ENCODE results near the gene CPB1. TPM values are rescaled to one million over a fixed set of nuclear protein-coding genes. Genes with fewer than 3 reads are reported as not detected.

Gene CPB1
- total and polyA plus RNA-seq, 2 of the 8 experiments (the other 6 are each of a cell fraction or from before 2014, with no cell fraction given), result not detected

GRCh38 chr3:148796799-148797198 lies 30.8 kb upstream of the CPB1 start (continued):
- TF ChIP-seq CHD7 (IDR thresholded peaks at IDR 0.05; ENCODE audit: insufficient replicate concordance, low read length) (no peak), CEBPB (IDR thresholded peaks at IDR 0.05; ENCODE audit: low read depth, low read length) (no peak), RBBP5 (IDR thresholded peaks at IDR 0.05; ENCODE audit: borderline replicate concordance, low read depth, low read length) (no peak), RXRA (IDR thresholded peaks at IDR 0.05; ENCODE audit: insufficient read depth, low read depth, low read length) (no peak), JUND (IDR thresholded peaks at IDR 0.05; ENCODE audit: low read length) (peak; percentile 55; the same call in 1 of the 2 replicates), FOSL1 (IDR thresholded peaks at IDR 0.05; ENCODE audit: insufficient read depth, low read depth, low read length) (no peak), CBX5 (IDR thresholded peaks at IDR 0.05; ENCODE audit: low read depth, low read length) (no peak)
